Activated CD4-positive, alpha-beta T cell treated with anti-CD3 and anti-CD28 coated beads, Interleukin-10, Interleukin-2, amounts not matched to agents 100 ng/mL and 50 ng/mL, durations not matched to agents 16 hours and 8 hours (primary cell): ENCODE results near the gene MIEF1.

Experiments used
- DNase-seq: peaks from one replicate; pipeline ENCODE4 v3.0.0-alpha.2; 2020

MIEF1 gene

DNA sequence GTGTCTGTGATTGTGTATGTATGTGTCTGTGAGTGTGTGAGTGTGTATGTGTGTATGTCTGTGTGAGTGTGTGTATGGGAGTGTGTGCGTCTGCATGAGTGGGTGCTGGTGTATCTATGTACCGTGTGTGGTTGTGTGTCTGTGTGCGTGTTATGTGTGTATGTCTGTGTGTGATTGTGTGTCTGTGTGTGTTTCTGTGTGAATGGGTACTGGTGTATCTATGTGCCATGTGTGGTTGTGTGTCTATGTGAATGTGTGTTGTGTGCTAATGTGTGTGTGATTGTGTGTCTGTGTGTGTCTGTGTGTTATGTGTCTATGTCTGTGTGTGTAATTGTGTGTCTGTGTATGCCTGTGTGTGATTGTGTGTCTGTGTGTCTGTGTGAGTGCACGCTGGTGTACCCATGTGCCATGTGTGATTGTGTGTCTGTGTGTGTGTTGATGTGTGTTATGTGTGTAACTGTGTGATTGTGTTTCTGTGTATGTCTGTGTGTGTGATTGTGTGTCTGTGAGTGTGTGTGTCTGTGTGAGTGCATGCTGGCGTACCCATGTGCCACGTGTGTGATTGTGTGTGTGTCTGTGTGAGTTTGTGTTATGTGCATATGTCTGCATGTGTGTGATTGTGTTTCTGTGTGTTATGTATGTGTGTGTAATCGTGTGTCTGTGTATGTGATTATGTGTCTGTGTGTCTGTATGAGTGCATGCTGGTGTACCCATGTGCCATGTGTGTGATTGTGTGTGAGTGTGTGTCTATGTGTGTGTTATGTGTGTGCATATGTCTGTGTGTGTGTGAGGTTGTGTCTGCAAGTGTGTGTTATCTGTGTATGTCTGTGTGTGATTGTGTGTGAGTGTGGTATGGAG lies 61.7 kb downstream of the MIEF1 start:
- no peak for DNase-seq

DNA sequence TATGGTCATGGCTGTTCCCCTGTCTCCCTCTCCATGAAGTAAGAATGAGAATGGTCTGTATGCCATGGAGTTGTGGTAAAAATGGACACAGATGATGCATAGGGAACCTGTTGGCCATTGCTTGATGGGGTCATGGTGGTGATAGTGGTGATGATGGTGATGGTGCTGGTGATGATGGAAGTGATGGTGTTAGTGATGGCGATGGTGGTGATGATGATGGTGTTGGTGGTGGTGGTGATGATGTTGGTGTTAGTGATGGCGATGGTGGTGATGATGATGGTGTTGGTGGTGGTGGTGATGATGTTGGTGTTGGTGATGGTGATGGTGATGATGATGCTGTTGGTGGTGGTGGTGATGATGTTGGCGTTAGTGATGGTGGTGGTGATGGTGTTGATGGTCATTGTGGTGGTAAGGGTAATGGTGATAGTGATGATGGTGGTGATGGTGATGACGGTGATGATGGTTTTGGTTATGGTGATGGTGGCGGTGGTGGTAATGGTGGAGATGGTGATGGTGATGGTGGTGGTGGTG lies 63.4 kb downstream of the MIEF1 start:
- no peak for DNase-seq

DNA sequence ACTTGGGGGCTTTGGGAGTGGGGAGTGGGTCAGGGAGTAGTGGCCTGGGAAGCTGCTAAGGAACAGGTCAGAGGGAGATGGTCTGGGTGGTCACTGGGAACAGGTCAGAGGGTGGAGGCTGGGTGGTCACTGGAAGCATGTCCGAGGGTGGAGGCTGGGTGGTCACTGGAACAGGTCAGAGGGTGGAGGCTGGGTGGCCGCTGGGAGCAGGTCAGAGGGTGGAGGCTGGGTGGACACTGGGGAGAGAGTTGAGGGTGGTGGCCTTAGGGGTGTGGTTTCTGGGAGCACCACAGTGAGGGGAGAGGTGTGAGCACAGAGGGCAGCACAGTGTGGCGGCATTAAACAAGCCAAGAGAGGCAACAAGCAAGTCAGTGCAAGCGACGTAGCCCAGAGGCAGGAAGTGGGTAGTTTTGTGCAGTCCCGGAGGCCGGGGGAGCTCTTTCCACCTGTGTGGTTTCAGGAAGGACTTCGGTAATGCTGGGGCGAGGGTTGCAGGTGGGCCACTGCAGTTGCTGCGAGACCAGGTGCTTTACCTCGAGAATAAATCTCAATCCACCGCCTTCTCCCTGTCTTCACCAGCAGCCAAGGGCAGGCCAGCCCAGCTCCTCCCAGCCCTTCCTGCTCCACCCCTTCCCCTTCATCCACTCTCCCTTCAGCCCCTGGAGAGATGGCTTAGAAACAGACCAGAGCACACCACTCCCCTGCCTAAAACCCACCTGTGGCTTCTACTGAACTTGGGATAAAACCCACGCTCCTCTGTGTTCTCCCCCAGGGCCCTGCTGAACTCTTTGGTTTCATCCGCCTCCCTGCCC lies 65.3 kb downstream of the MIEF1 start:
- peak; percentile 19 for DNase-seq
